Bronchial epithelial cell (primary cell): ENCODE measurements around the gene MBNL2. TPM values are rescaled to one million over a fixed set of nuclear protein-coding genes. Genes with fewer than 3 reads are reported as not detected.

Experiments used
- DNase-seq: peaks from one replicate; pipeline ENCODE4 v3.0.0-alpha.2; 2010; ENCODE audit warnings: low read depth
- FAIRE-seq: peaks from 2 replicates; lab custom pipeline; 2011; peaks lifted over from hg19 to GRCh38; lab: Jason Lieb, UNC
- H3K27me3 ChIP-seq: 2 replicates; pipeline ENCODE4 v1.5.1; 2011; ENCODE audit warnings: low read length; ENCODE audit not compliant: control insufficient read depth, insufficient read depth
- H3K36me3 ChIP-seq: 2 replicates; pipeline ENCODE4 v1.5.1; 2011; ENCODE audit warnings: low read length; ENCODE audit not compliant: control insufficient read depth, insufficient read depth
- H3K4me3 ChIP-seq: 2 replicates; pipeline ENCODE4 v1.5.1; 2011; ENCODE audit warnings: mild to moderate bottlenecking, low read depth, low read length, control low read depth
- total RNA-seq: library from RNA; depleted of rRNA; stranded (reverse); fragments of >200 nt; gene quantifications from 2 replicates; pipeline ENCODE4 v1.2.1, GENCODE V29; 2014
- TF ChIP-seq, protein P1 (sequence below): IDR thresholded peaks from 2 replicates; pipeline ENCODE4 v1.5.1; 2011; ENCODE audit warnings: mild to moderate bottlenecking, moderate library complexity, low read length, control low read depth, inconsistent platforms; ENCODE audit not compliant: insufficient read depth, severe bottlenecking

The MBNL2 gene
- total RNA-seq, 1 donor from 2014 or later, result 12.4 TPM

DNA sequence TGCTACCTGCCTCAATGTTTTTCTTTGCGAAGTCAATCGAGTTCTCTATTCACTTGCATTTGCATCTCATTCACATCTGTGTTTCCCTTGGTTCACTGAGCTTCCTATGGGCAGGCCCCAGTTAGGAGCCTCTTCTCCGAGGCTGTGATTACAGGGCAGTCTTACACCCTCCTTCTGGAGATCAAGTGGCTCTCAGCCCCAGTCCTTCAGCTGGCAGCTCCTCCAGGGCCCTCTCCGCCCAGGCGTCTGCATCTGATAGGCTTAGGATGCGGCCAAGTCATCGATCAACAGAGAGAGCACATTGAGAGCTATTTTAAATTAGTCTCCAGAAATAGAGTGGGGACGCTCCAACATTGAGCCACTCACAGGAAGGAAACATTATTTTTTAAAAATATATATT, 44.2 kb downstream of the MBNL2 start:
- Histone ChIP-seq H3K36me3 (peaks cover 1% of the 10 kb centered on the region), H3K4me3 (no peak overlapping the region), H3K27me3 (no peaks in the 10 kb centered on the region)
- DNase-seq (no peak), FAIRE-seq (no peak)
- TF ChIP-seq, protein P1, sequence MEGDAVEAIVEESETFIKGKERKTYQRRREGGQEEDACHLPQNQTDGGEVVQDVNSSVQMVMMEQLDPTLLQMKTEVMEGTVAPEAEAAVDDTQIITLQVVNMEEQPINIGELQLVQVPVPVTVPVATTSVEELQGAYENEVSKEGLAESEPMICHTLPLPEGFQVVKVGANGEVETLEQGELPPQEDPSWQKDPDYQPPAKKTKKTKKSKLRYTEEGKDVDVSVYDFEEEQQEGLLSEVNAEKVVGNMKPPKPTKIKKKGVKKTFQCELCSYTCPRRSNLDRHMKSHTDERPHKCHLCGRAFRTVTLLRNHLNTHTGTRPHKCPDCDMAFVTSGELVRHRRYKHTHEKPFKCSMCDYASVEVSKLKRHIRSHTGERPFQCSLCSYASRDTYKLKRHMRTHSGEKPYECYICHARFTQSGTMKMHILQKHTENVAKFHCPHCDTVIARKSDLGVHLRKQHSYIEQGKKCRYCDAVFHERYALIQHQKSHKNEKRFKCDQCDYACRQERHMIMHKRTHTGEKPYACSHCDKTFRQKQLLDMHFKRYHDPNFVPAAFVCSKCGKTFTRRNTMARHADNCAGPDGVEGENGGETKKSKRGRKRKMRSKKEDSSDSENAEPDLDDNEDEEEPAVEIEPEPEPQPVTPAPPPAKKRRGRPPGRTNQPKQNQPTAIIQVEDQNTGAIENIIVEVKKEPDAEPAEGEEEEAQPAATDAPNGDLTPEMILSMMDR, result no peak

DNA sequence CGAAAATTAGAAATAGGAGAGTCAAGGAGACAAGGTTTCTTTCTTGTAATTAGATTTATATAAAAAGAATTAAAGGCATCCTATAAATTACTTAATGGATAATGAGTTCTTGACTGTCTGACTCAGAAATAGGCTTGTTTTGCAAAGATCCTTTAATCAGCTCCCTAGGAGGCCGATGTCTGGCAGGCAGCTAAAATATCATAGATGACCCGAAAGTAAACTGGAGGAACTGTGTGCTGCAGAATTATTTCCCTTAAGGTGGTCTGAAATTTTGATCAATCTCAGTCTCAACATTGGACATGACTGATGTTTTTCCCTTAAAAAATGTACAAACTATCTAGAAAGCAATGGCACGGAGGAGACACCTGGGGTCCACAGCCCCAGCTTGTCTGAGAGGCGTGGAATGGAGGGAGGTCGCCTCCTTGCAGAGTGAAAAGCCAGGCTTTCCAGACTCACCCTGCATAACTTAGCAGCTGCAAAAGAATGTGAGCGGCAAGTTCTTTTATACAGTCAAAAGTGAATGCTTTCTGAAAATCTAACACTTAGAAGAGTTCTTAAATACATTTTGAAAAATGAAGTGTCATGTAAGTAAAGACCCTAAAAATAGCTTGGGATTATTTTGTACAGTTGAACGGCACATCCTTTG, 44.8 kb downstream of the MBNL2 start:
- no peak overlapping the region for H3K4me3 ChIP-seq
- H3K36me3 ChIP-seq, result peaks cover 1% of the 10 kb centered on the region
- DNase-seq (no peak), FAIRE-seq (no peak)
- no peaks in the 10 kb centered on the region for H3K27me3 ChIP-seq
- TF ChIP-seq, protein P1, result no peak

DNA sequence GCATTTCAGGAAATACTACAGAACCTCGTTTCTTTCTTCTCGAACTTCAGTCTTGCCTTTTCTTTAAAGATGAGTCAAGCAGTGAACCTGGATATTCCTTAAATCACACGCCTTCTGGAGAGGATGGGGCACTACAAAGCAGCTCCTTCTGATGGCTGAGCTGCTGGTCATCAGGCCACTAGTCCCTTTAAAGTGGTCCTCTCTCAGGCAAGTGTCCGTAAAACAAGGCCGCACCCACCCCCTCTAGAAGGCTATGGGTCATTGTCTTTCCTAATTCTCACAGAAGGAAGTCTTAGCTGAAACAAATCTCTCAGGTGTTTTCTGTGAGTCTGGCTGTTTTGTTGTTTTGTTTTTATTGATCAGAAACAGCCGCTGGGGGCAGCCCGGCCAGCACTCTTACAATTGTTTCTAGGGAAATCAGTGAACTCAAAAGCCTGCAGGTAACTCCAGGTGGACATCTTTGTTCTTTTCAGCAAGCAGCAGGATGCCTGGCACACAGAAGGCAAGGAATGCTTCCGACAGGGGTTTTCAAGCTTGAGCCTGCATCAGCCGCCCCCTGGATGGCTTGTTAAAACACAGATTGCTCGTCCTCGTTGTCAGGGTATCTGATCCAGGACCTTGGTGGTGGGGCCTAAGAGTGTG, 45.4 kb downstream of the MBNL2 start:
- no peak overlapping the region for H3K4me3 ChIP-seq
- FAIRE-seq, result no peak
- H3K36me3 ChIP-seq, result peaks cover 1% of the 10 kb centered on the region
- TF ChIP-seq, protein P1, result no peak
- H3K27me3 ChIP-seq, result no peaks in the 10 kb centered on the region
- no peak for DNase-seq

DNA sequence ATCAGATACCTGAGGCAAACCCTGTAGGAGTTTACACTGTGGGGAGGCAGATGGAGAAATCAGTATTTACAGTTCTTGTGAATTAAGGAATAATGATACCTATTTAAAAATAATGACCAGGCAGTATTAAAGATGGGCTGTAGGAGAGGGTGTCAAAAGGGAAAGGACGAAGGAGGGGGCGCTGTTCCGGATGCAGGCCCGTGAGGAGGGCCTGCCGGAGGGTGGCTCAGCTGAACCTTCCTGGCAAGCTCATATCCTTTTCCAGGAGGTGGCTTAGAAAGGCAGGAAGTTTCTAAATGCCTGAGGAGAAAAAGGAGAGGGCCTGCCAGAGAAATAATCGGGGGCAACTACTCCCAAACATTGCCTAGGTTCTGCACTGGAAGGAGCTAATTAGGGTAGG, 46.6 kb downstream of the MBNL2 start:
- FAIRE-seq (no peak), DNase-seq (no peak)
- TF ChIP-seq, protein P1, result no peak
- Histone ChIP-seq H3K36me3 (peaks cover 1% of the 10 kb centered on the region), H3K27me3 (no peaks in the 10 kb centered on the region), H3K4me3 (no peak overlapping the region)

DNA sequence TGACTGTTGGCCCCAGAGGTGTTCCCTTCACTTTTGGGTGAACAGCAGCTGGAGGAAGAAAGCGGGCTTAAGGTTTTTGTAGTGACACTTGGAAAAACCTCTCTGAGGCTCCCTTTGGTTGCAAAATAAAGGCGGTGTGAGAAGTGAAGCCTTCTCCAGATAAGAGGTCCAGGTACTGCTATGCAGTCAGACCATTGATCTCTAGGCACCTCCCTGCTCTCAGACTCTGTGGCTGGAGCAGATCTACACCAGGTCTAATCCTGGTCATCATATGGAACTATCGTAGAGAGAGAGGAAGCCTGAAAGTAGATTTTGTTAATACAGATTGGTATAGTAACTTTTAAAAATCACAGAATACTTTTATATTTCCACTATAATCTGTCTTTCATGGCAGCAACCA, 47.5 kb downstream of the MBNL2 start:
- no peak for FAIRE-seq

More for the DNA sequence above, 47.5 kb downstream of the MBNL2 start:
- Histone ChIP-seq H3K4me3 (no peak overlapping the region), H3K36me3 (peaks cover 1% of the 10 kb centered on the region), H3K27me3 (no peaks in the 10 kb centered on the region)
- no peak for DNase-seq
- TF ChIP-seq, protein P1, result no peak
